ENCODE data around the gene TMEM239.
"Not testable (repeated sequence)": the region's sequence is repeated elsewhere in the genome, so short reads cannot be mapped to it uniquely, and the experiment has no call there.

The TMEM239 gene

DNA sequence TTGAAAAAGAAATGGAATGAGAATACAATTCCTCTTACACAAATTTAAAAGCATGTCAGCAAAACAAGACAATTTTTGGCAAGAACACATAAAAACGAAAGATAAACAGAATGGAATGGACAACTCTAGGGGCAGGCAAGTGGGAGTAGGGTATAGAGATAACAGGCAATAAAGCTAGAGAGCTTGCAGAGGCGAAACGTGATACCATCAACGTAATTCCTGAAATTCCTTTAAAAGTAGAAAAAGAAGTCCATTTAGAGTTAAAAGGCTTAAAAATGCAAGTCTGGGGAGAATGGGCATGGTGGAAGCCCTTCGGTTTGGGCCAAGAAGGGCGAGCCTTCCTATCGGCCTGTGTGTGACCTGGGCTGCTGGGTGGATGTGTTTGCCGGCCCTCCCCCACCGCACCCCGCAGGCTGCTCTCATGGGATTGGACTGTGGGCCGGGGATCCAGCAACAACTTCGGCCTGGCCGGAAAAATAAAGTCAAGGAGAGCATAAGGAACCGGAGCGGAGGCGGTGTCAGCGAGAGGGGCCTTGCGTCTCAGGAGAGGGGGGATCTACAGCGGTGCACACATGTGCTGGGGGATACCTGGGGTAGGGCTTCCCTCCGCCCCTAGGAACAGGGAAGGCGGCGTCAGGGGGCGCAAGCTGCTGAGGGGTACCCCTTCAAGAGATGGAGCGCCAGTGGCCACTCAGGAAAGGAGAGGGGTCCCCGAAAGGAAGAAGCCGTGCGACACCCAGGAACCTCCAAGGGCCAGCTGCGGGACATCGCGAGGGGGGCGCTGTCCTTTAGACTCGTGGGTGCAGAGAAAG lies 4.1 kb downstream of the TMEM239 start:
- in situ Hi-C loops (cut with MboI; ENCODE audit: low sequenced_read_pairs) = no loop called here

DNA sequence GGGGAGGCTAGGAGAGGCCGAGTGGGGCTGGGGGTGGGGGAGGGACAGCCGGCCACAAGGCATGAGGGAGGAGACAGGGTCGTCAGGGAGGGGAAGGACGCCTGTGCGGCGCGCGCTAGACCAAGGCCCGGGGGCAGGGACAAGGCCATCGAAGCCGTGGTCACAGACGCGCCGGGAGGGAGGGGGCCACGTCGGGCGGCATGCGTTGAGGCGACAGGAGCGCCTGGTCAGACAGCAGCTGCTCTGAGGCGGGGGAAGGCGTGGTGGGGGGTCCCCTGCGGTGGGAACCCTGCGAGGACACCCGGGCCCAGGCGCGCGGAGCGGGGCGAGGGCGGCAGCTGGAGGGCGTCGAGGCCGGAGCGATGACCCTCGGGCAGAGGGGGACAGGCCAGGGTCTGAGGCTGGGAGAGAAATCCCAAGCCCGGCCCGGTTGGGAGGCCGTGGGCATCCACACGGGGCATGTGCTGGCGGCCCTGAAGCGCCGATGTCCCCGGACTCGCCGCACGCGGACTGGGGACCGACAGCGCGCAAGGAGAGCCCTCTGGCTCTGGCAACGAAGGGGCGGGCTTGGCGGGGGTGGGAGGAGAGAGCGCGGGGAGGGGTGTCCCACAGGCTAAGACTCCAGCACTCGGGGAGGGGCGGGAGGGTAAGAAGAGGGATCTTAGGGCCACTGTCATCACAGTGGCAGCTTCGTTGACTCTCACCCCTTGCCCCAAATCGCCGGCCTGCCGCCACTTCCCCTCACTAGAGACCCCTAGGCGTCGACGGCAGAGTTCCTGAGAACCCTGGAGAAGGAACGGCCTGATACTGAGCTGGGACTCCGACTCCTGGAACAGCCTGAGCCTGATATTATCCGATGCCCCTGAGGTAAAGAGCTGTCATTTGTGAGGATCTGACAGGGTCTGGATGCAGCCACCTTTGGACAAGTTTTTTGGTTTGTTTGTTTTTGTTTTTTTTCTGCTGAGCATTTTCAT lies 5.0 kb downstream of the TMEM239 start:
- in situ Hi-C loops (cut with MboI; ENCODE audit: low sequenced_read_pairs) = no loop called here

DNA sequence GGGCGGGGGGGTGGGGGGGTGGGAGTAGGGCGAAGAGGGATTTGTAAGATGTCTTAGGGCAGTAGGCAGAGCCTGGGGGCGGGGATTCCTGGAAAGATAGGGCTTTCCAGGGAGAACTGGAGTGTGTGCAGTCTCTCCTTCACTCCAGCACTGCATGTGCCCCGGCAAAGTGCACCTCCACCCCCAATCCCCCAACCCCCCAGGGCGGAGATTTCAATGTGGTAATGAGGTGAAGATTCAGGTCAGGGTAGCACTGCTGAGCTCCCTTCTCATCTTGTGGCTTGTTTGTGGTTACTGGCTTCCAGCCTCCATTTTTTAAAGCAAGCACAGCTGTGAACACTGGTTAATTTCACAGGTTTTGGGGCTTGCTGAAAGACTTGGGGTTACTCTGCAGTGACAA lies 5.9 kb downstream of the TMEM239 start:
- in situ Hi-C loops (cut with MboI; ENCODE audit: low sequenced_read_pairs) = no loop called here

DNA sequence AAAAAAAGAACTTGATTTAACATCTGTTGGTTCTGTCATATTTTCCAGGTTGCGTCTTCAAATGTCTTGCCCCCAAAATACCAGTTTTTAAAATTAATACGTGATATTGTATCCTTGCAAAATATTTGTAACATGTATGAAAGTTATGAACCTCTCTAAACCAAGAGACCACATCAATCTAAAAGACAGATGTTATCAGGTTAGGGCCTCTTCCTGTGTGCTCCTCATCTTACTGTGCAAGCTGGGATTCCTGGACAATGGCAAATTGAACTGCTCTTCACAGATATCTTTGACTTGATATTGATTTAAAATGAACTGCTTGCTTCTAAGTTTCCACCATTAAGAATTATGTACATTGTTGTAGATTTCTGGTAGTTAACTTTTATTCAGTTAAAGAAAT lies 9.6 kb downstream of the TMEM239 start:
- in situ Hi-C loops (cut with MboI; ENCODE audit: low sequenced_read_pairs) = no loop called here

DNA sequence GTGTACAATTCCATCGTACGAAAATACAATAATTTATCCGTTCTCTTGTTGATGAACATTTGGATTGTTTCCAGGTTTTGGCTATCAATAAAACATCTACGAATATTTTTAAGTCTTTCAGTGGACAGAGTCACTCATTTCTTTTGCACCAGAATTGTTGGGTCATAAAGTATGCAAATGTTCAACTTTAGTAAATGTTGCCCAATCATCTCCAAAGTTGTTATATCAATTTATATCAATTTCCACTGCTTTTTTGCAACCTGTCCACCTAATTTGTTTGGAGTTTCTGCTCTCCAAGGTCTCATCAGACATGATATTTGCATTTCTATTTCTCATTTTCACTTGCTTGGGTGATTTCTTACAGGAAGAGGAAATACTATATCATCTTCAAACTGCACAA lies 10.5 kb downstream of the TMEM239 start:
- in situ Hi-C loops (cut with MboI; ENCODE audit: low sequenced_read_pairs) = no loop called here

DNA sequence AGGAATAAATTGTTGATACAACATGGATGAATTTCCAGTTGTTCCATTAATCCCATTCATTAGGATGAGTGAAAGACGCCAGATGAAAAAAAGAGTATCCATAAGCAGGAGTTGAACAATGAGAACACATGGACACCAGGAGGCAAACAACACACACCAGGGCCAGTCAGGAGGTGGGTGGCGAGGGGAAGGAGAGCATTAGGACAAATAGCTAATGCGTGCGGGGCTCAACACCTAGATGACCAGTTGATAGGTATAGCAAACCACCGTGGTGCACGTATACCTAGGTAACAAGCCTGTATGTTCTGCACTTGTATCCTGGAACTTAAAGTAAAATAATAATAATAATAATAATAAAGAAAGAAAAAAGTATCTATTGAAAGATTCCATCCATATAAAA lies 13.2 kb downstream of the TMEM239 start:
- in situ Hi-C loops (cut with MboI; ENCODE audit: low sequenced_read_pairs) = no loop called here

DNA sequence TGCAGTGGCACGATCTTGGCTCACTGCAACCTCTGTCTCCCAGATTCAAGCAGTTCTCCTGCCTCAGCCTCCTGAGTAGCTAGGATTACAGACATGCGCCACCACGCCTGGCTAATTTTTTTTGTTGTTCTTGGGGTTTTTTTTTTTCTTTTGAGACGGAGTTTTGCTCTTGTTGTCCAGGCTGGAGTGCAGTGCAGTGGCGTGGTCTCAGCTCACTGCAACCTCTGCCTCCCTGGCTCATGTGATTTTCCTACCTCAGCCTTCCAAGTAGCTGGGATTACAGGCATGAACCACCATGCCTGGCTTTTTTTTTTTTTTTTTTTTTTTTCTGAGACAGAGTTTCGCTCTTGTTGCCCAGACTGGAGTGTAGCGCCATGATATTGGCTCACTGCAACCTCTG lies 15.0 kb downstream of the TMEM239 start:
- in situ Hi-C loops (cut with MboI; ENCODE audit: low sequenced_read_pairs) = not testable (repeated sequence)

DNA sequence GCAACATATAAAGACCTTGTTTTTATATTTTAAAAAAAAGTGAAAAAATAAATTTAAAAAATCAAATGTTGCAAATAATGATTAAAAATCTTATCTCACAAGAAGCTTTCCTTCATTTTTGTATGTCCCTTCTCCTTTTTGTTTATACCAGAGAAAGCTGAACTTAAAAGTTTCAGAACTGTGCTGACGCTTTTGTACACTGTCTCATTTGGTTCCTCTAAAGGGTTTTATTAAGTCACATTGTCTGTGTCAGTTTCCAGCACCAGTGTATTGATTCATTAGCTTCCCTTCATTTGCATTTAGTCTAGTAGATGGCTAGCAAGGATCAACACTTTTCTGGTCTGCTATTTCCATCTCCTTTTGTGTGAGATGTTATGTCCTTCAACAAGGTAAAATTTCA lies 17.6 kb downstream of the TMEM239 start:
- in situ Hi-C loops (cut with MboI; ENCODE audit: low sequenced_read_pairs) = no loop called here

DNA sequence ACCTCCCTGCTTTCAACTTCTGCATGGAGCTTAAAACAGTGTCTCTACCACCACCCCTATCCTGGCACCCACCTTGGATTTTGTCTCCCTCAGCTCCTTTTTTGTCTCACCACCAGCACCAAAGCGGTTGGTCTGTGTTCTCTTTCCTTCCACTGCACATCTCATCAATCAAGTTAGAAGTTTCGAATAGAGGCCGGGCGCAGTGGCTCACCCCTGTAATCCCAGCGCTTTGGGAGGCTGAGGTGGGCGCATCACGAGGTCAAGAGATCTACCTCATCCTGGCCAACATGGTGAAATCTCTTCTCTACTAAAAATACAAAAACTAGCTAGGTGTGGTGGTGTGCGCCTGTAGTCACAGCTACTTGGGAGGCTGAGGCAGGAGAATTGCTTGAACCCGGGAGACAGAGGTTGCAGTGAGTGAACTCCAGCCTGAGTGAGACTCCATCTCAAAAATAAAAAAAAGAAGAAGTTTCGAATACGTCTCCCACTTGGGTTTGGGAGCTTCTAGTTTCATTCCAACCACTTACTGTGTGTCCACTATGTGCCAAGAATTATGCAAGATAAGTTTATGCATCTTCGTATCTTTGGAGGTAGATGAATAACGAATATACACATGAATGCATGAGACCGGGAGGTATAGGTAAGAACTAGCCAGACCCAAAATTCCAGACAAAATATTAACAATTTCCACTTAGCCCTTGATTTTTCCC lies 18.4 kb downstream of the TMEM239 start:
- in situ Hi-C loops (cut with MboI; ENCODE audit: low sequenced_read_pairs) = no loop called here

DNA sequence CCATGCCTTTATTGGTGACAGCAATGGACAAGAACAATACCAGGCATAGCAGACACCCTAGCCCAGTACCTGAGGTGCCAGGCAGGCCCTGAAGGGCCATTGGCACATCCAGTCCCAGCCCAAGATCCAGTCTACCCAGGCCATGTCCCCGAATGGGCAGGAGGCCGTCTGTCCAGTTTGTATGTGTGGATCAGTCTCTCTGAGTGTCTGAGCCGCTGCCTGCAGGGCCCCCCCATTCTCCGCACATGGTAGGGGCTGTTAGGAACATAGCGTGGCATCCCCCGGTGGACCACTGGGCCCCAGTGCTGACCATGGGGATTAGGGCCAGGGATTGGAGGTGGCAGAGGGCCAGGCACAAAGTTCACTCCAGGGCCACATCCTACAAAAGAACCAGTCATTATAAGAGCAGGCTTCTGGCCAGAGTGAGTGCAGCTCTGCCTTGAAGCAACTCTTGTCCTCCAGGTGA lies 19.2 kb downstream of the TMEM239 start:
- in situ Hi-C loops (cut with MboI; ENCODE audit: low sequenced_read_pairs) = no loop called here

DNA sequence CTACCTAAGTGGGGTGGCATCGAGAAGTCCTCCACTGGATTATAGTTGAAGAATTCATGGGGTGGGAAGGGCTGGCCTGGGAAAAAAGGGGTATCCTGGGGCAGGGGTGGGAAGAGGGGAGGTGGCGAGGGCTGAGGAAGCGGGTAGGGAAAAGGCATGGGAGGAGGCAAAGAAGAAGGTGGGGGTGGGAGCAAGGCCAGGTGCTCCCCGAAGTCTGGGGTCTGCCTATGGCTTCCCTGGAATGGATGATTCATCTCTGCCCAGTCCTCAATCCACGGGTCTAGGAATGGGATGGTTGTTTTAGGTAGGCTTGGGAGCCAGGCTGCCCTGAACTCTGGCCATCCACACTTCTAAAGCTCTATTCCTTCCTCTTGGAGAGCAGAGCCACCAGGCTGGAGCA lies 19.9 kb downstream of the TMEM239 start:
- in situ Hi-C loops (cut with MboI; ENCODE audit: low sequenced_read_pairs) = no loop called here

DNA sequence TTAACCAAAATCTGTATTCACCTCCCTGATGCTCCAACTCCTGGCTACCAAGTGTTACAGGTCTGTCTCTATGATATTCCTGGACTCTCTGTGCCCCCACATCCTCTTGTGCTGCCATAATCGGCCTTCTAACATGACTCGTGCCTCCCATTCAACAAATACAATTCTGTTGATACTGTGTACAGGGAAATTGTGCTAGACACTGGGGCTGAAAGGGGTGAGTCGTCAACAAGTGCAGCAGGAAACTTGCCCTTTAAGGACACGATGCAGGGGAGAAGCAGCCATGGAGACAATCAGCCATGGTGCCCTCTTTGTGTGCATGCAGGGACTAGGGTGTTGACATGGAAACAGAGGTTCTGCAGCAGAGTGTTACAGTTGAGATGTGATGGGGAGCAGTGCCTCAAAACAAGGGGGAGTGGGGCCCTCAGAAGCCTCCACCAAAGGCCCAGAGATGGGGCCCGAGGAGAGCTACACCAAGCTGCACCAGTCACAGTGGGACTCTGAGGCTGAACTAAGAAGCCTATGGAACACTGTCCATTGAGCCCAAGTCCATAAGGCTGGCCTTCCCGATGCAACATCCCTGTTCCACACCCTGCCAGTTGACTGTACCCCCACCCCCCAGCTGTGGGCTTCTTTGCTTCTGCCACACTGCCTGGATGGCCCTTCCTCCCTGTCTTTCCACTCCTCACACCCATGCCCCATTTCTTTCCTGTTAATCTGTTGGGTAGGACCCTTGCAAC lies 21.2 kb downstream of the TMEM239 start:
- in situ Hi-C loops (cut with MboI; ENCODE audit: low sequenced_read_pairs) = no loop called here

DNA sequence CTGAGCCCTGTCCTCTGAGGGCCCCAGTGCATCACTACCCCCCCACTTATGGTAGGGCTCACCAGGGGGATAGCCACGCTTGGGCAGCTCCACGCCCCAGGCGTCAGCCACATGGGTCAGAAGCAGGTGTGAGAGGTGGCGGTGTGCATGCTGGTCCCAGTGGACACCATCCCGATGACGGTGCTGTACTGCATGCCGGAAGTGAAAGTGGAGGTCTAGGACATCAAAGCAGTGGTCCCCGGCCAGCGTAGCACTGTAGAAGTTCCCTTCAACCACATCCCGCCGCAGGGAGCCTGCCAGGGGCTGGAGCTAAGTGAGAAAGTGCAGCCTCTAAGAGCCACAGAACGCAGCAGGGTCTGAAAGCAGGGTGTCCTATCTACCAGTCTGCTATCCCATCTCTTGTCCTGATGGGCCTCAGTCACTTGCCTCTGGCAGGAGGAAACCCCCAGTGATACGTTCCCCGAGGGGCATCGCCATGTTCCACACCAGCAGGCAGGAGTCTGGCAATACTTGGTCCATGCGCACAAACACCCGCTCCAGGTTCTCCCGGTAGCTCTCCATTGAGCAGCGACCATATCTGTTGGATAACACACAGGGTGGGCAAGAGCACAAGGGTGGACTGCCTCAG lies 22.1 kb downstream of the TMEM239 start:
- in situ Hi-C loops (cut with MboI; ENCODE audit: low sequenced_read_pairs) = no loop called here

DNA sequence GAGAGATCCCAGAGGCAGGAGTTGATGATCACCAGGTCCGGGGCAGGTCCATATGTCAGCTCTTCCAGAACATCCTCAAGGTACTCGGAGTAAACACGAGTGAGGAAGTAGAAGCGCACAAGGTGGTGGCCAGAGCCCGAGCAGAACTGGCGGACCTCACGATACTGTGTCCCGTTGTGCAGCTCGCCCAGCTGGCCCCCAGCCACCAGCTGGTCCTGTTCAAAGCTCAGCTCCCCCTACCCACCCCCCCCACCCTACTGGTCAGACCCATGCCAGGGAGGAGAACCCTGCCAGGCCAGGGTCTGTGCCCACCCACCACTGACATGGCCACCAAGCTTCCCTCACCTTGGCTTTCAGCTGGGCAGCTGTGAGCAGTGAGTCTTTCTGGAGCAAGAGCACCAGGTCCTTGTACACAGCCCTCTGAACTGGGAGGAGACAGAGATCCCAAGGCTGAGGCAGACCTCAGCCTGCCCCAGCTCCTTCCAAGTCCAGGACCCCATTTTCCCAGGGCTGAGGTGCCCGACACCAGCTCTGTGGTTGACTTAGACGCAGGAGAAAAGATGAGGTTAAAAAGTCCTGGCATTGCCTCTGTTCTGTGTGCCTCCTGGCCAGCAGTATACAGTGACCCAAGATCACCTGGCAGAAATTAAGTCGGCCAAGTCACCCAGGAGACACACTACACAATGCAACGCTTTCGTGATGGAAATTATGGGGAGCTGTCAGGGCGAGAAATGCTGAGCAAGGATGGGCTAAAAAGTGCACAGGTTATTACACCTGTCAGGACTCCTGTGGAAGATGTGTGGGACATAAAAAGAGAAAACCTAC lies 22.9 kb downstream of the TMEM239 start:
- in situ Hi-C loops (cut with MboI; ENCODE audit: low sequenced_read_pairs) = no loop called here

DNA sequence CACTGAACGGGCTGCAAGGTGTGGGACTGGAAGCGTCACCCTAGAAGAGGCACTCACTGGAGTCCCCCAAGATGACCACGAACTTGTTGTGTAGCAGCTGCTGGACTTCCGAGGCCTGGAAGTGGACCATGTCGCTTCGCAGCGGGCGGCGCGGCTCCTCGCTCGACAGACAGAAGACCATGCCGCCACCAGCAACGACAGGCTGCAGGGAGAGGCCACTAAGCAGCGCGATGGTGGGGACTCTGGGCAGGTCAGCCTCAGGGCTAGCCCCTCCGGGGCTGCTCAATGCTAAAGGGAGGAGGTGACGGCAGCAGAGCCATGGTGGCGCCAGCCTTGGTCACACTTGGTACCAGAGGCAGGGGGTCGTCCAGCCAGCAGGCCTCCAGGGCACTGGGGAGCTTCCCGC lies 23.6 kb downstream of the TMEM239 start:
- in situ Hi-C loops (cut with MboI; ENCODE audit: low sequenced_read_pairs) = no loop called here

DNA sequence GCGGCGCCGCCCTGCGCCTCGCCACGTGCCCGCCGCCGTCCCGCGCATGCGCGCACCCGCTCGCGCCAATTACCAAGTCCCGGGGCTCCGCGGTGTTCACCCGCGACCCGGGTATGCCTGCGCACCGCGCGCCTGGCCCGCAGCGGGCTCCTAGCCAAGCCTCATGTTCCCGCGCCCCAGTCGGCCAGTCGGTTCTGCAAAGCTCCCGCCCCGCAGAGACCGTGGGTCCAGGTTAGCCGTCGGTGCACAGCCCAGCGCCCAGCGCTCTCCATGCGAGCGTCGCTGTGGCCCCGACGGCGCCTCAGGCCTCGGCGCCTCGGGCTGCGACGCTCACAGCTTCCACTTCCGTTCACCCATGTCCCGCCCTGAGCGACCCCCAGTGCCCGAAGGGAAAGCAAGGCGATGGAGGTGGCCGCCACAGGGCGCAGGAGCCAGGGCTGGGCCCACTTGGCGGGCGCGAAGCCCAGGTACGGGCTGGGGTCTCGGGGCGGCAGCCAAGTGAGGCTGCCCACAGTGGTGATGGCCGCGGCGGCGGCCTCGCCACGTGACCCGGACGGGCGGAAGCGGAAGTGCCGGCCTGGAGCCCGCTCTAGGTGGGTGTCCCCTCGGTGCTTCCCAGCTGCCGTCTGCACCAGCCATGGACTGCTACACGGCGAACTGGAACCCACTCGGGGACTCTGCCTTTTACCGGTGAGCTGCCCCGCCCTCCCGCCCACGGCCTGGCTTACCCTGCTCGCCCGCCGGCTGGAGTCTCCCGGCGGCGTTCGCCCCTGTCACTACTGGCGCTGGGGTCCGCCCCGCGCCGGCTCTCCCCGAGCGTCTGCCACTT lies 24.2 kb downstream of the TMEM239 start, which contains the start of the genes PCED1A and VPS16:
Gene PCED1A, minus strand, starts transcription at position 518 of the 829 bp plus-strand sequence. CDS start 743 bp downstream, outside the sequence.
Gene VPS16, plus strand, starts transcription at position 608 of the 829 bp plus-strand sequence. Its CDS starts 30 bp downstream, at position 638.
- in situ Hi-C loops (cut with MboI; ENCODE audit: low sequenced_read_pairs) = no loop called here

DNA sequence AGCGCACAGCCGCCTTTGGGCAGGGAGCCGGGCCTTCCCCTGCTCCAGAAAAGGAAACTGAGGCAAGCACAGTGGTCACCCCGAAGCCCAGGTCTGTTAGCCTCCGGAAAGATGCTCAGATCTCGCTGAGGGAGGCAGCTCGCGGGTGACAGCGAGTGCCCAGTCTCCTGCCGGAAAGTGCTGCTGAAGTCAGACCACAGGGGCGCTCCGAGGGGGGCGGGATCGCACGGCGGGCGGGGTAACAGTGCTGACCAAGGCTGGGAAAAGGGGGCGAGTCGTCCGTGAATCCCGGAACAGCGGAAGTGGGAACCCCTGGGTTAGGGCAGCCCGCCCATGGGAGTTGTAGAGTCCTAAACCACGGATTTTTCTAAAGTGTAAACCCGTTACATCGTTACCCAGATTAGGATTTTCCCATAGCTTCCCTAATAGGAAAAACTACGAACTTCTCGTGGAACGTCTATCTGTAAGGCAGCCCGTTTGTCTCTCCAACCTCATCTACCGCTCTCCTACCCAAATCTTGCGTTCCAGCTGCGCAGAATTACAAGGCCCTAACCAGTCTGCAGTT lies 24.9 kb downstream of the TMEM239 start:
- in situ Hi-C loops (cut with MboI; ENCODE audit: low sequenced_read_pairs) = no loop called here

DNA sequence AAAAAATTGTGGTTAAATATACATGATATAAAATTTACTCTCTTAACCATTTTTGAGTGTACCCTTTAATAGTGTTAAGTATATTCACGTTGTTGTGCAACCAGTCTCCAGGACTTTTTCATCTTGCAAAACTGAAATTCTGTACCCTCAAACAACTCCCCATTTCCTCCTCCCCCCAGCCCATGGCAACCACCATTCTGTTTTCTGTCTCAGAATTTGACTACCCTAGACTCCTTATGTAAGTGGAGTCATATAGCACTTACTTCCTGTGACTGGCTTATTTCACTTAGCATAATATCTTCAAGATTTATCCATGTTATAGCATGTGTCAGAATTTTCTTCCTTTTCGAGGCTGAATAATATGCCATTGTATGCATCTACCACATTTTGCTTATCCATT lies 29.4 kb downstream of the TMEM239 start:
- in situ Hi-C loops (cut with MboI; ENCODE audit: low sequenced_read_pairs) = no loop called here

All from HL-60/S4 (cell line).